Measurements from ENCODE around the gene RAB20.

RAB20 gene

GRCh38 chr13:110529522-110530311 lies 31.8 kb downstream of the RAB20 start:
- DNase-seq (ENCODE audit: low read depth) = no peak

DNA sequence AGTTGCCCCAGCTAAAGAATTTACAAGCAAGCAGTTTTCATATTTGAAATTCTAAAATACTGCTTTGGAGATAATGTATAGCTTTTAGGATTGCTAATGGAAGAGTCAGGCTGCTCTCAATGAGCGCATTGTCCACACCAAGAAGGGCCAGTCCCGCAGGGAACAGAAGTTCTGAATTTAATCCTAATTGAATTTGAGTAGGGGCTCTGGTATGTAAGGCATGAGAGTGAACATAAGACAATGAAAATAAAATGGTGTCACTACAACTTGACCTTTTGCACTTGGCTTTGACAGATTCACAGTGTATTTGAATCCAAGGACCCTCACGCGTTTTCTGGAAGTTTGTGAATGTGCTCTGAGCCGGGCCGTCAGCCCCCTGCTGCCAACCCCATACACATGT lies 32.6 kb downstream of the RAB20 start:
- no peak for DNase-seq (ENCODE audit: low read depth)

- no peak for DNase-seq (ENCODE audit: low read depth)
Measured at GRCh38 chr13:110528371-110528770, 33.2 kb downstream of the RAB20 start.

GRCh38 chr13:110525328-110526319 lies 35.9 kb downstream of the RAB20 start:
- no peak for DNase-seq (ENCODE audit: low read depth)

DNA sequence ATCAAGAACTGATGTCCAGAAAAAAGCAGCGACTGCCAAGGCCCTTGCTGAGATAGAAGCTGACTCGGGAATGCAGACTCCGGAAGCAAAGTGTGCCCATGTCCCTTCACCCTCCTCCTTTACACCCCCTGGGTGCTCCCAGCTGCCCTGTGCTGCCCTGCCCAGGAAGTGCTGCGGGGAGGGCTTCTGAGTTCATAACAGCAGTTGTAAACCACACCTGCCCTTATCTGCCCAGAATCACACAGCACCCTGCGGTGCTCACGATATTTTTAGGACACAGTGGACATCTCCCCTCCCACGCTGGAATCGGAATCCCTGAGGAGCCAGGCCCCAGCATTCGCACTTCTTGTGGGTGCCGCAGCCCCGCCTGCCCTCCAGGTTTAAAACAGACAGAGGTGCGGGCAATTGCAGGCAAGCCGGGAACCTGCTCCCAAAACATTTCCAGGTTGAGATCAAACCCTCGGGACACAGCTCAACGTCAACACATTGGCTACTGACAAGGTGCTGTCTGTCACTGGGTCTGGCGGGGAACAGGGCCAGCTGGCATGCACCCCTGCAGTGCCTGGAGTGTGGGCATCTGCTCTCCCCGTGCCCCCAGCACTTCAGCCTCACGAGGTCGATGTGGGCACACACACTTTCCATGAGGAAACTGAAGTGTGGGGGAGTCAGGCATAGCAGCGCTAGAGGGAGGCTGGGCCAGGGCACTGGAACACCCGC lies 36.8 kb downstream of the RAB20 start:
- no peak for DNase-seq (ENCODE audit: low read depth)

DNA sequence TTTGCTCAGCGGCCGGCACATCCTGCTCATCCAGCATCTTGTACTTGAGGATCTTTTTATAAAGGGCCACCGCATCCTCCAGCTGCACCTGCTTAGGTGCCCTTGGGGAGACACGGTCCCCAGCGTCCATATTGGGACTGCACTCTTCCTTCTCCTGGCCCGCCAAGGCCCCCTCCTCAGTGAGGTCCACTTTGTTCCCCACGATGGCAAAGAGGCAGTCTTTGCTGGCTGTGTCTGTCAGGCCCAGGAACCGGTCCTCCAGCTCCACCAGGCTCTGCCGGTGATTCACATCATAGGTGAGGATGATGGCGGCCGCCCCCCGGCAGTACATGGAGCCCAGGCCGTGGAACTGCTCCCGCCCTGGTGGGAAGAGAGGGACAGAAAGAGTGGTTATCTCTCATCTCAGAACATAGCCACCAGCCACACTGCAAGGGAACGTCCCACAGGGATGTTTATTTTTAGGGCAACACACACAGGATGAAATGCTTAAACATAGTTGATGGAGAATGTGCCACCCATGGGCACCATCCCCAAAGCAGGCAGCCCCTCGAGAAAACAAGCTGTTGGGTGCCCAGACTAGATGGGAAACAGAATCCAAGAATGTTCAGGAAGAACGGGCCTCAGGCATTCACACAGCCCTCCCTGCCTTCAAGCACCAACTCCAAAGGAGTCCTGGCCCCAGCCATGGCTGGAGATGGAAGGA lies 37.5 kb downstream of the RAB20 start:
- DNase-seq (ENCODE audit: low read depth) = no peak

GRCh38 chr13:110523180-110523579 lies 38.3 kb downstream of the RAB20 start:
- DNase-seq (ENCODE audit: low read depth) = no peak

- DNase-seq (ENCODE audit: low read depth) = no peak
Measured at GRCh38 chr13:110522721-110523120, 38.8 kb downstream of the RAB20 start.

DNA sequence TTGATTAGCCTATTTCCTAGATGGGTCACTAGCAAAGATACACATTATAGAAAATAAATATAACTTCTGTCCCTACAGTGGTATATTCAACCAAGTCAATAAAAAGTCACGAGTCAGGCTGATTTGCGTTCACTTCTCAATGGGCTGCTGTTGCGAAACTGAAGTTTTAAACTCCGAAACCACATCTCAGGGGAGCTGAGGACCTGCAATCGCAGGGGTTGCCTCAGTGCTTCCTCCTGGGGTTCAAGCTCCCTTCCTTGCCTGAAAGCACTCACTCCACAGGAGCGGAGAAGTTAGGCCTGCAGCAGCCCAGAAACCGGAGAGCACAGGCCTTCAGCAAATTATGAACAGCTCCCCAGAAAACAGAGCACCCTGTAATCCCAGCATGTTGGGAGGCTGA lies 39.6 kb downstream of the RAB20 start:
- no peak for DNase-seq (ENCODE audit: low read depth)

GRCh38 chr13:110521296-110521680 lies 40.2 kb downstream of the RAB20 start:
- no peak for DNase-seq (ENCODE audit: low read depth)

DNA sequence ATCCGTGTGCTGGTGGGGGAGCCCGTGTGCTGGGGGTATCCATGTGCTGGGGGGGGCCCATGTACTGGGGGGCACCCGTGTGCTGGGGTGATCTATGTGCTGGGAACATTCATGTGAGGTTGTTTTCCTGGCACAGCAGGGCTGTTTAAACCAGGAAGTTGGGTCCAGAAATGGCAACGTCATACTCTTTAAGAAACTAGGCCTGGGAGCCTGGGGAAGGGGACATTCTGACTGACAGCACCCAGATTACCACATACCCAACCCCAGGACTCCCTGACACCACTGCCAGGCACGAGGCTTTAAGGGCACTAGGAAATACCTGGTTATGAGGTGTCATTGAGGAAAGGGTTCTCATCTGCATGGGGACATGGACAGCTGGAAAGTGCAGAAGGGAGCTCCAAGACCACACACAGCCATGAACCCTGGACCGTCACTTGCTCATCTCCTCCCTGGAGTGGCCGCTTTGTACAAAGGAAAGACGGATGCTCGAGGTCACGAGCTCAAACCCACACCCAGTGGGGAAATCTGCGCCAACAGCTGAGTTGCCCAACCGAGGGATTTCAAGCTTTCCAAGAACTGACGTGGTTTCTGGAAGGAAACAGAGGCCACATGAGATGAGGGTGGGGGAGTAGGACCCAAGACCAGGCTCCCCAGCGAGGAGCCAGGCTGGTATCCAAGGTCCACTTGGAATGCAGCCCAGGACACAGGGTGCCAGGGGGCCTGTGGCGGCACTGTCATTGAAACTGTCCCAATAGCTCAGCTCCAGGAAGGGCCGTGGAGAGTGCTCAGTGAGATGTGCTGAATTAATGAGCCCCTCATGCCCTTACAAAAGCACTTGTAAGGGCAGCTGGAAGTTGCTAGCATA lies 40.9 kb downstream of the RAB20 start:
- no peak for DNase-seq (ENCODE audit: low read depth)

GRCh38 chr13:110519506-110519905 lies 42.0 kb downstream of the RAB20 start:
- DNase-seq (ENCODE audit: low read depth) = no peak

DNA sequence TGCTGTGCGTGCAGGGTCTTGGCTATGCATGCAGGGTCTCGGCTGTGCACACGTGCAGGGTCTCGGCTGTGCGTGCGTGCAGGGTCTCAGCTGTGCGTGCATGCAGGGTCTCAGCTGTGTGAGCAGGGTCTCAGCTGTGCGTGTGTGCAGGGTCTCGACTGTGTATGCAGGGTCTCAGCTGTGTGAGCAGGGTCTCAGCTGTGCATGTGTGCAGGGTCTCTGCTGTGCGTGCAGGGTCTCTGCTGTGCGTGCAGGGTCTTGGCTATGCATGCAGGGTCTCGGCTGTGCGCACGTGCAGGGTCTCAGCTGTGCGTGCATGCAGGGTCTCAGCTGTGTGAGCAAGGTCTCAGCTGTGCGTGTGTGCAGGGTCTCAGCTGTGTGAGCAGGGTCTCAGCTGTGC lies 42.5 kb downstream of the RAB20 start:
- no peak for DNase-seq (ENCODE audit: low read depth)

- no peak for DNase-seq (ENCODE audit: low read depth)
Measured at GRCh38 chr13:110518571-110518970, 43.0 kb downstream of the RAB20 start.

GRCh38 chr13:110518226-110518525 lies 43.3 kb downstream of the RAB20 start:
- DNase-seq (ENCODE audit: low read depth) = no peak

DNA sequence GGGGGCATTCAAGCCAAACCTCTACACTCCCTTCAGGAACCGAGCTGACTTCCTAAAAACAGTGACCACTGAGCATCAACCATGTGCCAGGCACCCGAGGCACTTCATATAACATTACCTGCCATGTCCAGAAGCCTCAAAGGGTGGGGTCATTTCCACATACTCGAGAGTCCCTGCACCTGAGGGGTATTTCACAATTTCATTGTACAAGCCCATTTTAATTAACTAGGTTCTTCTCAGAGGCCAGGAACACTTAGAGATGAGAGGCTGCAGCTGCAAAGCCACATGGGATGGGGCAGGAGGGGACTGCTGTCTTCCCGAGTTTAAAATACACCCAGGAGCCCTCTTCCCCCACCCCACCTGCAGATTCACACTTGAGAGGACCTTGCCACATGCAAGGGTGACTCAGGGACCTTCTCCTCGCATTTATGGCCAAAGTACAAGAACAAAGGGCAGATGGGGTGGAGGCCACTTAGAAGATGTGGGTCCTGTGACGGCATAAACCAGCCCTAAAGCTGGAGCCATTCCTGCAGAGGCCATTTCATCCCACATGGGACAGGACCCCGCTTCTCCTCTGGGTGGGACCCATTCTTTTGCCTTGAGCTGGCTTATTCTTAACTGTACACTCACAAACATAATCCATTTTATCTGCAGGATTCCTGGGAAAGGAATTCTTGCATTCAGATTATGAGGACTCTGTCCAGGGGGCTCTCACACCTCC lies 43.9 kb downstream of the RAB20 start:
- DNase-seq (ENCODE audit: low read depth) = no peak

- DNase-seq (ENCODE audit: low read depth) = no peak
Measured at GRCh38 chr13:110516500-110516899, 45.0 kb downstream of the RAB20 start.

DNA sequence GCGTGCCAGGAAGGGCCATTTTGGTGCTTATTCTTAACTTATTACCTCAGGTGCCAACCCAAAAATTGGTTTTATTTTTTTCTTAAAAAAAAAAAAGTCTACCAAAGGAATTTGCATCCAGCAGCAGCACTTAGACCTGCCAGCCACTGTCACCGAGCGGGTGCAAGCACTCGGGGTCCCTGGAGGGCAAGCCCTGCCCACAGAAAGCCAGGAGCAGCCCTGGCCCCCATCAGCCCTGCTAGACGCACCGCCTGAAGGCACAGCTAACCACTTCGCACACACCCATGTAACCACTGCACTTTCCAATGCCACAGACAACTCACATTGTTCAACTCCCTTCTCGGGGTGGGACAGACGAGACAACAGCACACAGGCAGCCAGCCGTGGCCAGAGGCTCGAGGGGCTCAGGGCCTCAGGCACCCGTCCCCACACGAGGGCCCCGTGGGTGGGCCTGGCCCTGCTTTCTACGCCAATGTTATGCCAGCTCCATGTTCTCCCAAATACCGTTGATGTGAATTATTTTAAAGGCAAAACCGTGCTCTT lies 49.3 kb downstream of the RAB20 start:
- DNase-seq (ENCODE audit: low read depth) = no peak

GRCh38 chr13:110511509-110512181 lies 49.9 kb downstream of the RAB20 start:
- DNase-seq (ENCODE audit: low read depth) = no peak

All from activated T-helper 1 cell treated with Interleukin-2 at 50 U/mL for 16 hours (primary cell).